Measurements from ENCODE around the gene OR8D2.

DNA sequence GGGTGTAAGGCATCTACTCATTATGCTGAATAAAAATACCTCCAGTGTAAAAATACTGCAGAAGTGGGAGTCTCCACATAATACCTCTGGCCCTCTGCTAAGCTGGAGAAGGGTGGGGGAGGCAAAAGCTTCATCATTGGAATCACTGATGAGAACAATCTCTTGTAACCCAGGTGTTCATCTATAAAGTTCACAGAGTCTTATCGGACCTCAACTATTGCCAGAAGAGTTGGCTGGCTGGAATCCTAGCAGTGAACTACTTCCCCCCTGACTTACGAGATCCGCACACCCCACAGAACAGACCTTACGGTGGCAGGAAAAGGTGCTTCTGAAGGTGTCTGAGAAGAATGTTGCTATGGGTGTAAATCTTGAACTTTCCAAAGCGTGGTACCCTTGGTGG is 8.7 kb downstream of the OR8D2 start:
- TF ChIP-seq CTCF (IDR thresholded peaks at IDR 0.05) (no peak), POLR2A (IDR thresholded peaks at IDR 0.05) (no peak)
